Renal cortex interstitium (tissue), 11 donors: ENCODE measurements around the gene AHR. TPM values are rescaled to one million over a fixed set of nuclear protein-coding genes. Genes with fewer than 3 reads are reported as not detected.
"Not testable (repeated sequence)": the region's sequence is repeated elsewhere in the genome, so short reads cannot be mapped to it uniquely, and the experiment has no call there.

Source experiments
- DNase-seq, 11 donors: peaks; one replicate each; pipeline ENCODE4 v3.0.0-alpha.2; 2013; ENCODE audit warnings: low read depth in 9 of 11, low spot score in 4 of 11; ENCODE audit errors: extremely low read depth in 1 of 11
- polyA plus RNA-seq, 3 donors: library from polyadenylated mRNA; unstranded; fragments of 120-200 nt; gene quantifications; one replicate each; pipeline ENCODE4 v1.2.1, GENCODE V29; 2013; ENCODE audit not compliant: insufficient read length in 3 of 3

The AHR gene
- polyA plus RNA-seq, 3 donors: 29.2 to 36.3 (median 33.1) TPM

DNA sequence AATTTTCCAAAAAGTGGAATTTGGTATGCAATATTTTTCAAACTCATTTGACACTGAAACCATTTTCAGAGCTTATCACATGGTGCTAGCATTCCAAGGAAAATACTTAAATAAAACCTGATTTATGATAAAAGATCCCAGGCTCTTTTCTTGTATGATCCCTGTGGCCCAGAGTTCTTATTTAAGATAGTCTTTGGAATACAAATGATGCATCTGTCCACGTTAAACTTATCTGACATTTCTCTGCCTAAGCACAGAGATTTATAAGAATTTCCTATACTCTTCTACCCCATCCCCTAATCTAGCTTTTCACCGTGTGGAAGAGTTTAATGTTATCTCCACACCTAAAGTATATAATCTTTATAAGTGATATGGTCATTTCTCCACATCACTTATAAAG is 66.2 kb downstream of the AHR start:
- DNase-seq: no peak

DNA sequence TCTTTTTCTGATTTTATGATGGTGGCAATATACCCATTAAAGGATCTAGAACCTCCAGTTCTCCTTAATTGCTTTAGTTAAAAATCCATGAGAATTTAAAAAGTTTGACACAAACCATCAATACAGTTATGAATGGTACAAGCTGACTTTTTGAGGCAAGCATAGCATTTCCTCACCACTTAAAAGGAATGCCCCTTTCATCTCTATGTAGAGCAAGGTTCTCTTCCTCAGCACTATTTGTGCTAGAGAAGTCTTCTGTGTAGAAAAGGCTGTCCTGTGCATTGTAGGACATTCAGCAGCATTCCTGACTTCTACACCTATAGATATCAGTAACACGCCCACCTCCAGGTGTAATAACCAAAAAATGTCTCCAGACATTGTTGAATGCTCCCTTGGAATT is 67.3 kb downstream of the AHR start:
- DNase-seq: no peak

DNA sequence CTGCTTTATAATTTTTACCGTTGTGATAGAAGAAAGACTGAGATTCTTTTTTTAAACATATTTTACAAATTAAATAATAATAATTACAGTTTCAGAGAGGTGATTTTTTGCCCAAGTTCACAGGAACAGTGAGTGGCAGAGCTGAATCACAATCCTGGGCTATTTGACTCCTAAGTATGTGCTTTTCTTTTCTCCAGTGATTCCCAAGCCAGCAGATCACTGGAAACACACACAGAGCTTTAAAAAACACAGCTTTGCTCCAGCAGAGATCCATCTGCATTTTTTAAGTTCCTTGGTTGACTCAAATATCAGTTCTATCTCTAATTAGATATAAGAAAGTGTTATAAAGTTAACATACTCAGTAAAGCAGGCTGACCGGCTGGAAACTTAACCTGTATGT is 69.0 kb downstream of the AHR start:
- DNase-seq: no peak

DNA sequence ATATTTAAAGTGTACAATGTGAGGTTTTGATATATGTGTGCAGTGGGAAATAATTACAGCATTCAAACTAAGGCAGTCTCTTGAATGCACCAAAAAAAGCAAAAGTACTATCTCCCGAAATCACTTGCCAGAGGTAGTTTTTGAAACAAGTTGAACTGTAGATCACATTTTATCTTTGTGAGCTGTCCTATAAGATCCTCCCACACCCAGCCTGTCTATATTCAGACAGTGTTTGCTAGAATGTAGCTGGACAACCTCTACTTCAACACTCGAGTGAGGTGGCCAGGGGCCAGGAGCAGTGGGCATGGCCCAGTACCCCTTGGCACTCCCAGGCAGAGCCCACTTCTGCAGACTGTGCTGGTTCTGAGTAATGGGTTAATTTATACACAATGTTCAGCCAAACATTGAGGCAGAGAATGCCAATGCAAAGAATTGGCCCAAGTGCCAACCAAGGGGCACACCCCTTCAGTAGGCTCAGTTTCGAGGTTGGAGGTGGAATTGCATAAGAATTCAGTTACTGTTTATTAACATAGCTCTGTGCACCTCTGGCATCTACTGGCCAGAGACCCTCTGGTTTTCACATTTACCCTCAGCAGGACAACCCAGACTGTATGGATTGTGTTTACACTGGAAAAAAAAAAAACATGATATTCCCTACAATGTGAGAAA is 70.5 kb downstream of the AHR start:
- DNase-seq: no peak

DNA sequence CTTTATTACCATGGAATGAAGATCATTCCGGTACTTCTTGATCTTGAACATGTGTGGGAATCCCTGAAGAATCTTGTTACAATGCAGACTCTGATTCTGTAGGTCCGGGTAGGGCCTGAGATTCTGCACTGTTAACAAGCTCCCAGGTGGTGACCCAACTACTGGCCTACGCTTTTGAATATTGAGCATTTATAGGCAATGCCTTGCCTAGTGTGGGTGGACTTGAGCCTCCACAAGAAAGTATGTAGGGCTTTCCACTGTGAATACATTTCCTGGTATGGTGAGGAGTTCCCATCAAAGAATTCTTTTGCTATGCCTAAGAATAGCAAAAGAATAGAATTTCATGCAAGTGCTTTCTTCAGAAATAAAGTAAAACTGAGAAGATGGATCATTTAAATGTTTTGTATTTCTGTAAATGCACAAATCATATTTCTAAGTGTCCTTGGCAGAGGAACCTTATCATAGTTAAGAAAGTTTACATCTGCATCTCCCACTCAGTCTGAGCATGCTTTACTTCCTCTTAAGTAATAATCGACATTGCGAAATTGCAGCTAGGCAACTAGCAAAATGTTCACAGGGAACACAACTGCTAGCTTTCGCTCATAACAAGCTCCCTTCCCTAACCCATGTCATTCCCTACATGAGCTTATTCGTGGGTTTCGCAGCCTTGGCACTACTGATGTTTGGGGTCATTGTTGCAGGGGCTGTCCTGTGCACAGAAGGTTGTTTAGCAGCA is 71.4 kb downstream of the AHR start:
- DNase-seq: peak in 1 of 11 donors; percentile 12

DNA sequence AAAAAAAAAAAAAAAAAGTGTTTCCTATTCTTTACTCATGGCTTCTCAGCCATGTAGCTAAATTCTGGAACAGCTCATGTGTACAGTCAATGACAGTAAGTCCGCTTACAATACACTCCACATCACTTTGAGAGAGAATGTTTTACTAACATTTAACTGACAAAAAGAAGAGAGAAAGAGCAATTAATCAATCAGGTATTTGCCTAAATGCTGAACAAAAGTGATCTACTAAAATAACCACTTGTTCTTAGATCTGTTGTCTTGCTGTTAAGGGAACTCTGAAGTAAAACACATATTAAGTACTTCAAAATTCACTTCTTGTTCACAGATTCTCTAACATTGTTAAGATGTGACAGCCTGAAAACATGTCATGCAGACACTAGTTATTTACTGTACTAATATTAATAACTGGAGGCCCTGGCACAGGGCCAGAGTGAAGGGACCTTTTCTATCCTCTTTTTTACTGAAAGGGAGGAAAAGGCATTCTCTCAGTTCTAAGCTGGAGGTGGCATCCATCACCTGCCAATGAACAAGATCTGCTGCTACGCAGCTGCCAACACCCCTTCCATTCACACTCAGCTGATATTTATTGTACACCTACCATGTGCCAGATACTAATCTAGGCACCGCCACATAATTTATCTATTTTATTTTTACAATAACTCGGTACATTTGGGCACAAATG is 72.6 kb downstream of the AHR start:
- DNase-seq: no peak

DNA sequence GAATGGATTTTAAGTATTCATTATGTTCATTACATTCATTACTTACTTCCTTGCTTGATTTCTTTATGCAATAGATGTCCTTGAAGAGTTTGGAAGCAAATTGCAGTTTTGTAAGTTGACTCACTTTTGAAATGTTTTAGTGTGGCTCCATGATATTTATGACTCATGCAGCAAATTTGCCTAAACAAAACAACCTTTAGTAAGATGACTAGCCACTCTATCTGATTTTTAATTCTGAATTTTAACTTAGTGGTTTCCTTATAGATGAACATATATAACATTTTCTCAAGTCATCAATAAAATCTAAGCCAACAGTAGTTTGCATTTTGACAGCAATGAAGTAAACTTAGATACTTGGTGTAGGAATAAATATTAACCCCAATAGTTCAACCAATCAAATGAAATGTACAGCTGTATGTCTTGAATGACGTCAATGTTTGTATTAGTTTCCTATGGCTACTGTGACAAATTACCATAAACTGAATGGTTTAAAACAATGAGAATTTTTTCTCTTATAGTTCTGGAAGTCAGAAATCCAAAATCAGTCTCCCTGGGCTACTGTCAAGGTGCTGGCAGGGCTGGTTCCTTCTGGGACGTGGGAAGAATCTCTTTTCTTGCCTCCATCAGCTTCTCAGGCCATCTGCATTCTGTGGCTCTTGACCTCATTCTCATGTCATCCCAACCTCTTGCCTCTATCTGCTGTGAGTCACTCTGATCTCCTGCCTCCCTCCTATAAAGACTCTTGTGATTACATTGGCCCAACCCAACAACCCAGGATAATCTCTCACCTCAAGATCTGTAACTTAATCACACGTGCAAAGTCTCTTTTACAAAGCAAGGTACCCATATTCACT is 73.4 kb downstream of the AHR start:
- DNase-seq: no peak

DNA sequence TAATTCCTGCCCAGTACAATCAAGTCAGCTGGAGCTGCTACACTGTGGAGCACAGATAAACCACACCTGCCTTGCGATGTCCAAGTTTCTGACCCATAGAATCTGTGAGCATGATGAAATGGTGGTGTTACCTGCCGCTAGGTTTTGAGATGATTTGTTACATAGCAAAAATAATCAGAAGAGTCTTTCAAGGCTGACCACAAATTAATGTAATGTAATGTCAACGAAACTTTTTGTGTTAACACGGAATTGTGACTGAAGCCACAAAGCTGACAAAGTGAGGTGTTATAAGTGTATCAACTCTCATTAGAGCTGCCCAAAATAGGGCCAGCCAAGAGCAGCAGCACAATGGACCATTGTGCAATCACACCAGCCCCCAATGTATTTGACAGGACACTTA is 75.7 kb downstream of the AHR start:
- DNase-seq: no peak

DNA sequence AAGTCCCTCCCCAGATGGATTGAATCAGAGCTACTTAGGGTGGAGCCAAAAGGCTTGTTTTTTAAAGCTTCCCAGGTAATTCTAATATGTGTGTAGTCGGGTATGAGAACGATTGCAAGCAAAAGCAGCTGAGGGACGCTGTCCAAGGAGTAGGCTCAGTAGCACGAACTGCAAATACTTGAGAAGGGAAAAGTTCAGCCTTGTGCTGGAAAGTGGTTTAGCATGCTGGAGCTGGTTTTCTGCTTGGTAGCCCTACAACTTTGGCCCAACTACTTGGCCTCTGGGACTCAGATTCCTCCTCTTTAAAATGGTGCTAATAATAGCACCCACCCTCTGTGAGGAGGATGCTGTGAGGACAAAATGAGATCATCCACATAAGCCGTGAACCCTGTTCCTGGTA is 76.2 kb downstream of the AHR start:
- DNase-seq: no peak

DNA sequence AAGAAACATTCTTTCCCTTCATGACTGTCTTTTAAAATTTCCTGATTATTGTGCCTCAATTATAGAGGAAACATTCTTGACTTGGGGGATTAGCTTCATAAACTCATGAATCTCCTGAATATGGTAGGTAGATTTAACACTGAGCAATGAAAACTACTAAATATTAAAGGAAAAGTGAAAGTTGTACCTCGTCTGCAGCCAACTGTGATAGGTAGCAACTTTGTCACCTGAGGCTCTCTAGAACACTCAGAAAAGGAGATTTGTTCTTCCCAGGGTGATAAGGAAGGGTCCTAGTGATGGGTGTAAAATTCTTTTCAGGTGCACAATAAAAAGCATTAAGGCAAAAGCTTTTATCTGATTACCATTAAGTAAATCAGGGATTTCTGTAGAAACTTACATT is 78.1 kb downstream of the AHR start:
- DNase-seq: no peak

DNA sequence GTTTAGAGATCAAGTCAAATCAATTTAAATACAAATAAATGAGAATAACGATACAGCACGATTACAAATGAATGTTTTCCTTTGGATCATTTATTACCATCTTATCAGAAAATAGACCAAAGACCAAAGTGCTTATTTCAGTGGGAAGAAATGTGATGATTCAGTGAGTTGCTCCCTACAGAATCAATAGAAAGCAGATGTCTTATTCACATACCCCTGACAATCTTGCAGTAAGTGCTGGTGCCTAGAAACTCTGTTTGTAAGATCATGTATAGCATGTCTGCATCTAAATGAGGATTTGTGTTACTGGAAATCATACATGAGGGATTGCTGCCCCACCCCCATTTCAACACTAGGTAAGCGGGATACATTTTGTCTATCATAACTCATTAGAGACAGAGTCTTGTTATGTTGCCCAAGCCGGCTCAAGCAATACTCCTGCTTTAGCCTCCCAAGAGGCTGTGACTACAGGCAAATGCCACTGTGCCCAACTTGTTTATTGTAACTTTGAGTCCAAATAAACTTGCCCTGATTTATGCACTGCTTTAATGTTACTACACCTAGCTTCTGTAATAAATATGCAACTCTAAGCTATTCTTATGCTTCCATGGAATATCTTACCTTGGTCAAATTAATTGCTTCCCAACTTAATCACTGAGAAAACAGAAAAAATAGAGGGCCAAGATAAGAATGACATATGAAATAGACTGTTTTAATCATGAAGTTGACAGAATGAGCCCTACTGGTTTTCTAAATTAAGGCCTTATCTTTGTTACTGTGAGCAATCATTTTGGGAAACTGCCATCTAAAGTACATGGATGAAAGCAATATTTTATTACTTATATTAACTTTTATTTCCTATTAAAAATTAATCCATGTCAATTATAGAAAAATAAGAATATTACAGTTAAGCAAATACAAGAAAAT is 82.5 kb downstream of the AHR start:
- DNase-seq: no peak

DNA sequence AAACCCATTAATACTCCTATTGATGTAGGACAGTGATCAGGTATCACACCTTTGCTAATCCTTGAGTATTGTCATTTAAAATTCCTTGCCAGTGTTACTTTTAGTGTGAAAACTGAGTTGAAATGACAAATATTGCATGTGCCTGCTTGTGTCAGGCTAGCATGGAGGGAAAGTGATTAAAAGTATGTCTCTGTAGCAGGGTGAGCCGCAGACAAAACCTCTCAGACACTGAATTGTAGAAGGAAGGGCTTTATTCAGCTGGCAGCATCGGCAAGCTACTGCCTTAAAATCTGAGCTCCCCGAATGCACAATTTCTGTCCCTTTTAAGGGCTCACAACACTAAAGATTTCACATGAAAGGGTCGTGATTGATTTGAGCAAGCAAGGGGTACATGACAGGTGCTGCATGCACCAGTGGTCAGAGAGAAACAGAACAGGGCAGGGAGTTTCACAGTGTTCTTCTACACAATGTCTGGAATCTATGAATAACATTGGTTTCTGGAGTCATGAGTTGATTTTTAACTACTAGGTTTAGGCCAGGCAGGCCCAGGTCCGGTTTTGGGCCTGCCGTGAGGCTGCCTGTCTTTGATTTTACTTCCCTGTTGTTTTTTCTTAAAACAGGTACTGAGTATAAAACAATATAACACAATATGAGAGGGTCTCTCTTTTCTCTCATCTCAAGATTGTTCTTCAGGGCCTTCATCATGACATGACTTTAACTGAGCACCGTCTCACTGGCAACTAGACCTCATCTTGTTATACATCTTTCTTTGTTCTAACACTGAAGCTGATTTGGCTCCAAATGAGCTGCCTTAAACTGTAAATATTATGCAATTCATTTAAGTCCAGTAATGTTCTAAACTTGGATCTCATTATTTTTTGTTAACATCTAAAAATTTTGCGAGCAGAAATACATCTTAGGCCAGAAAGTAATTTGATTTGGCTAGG is 84.2 kb downstream of the AHR start:
- DNase-seq: not testable (repeated sequence)

DNA sequence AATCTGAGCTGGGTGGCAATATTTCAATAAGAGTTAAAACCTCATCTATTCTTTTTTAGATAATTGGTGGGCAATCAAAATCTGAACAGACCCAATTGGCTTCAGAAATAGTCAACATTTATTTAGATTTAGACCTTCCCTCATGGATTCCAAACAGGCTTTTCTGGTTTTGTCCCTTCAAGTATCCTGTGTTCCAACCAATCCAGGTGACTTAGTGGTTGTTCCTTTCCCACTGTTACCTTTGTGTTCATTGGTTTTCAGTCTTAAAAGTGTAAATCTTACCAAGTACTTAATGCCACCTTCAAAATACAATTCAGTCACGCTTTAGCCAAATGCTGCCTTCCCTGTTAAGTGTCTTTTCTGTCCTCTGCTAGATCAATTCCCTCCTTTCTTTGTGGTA is 85.9 kb downstream of the AHR start:
- no peak for DNase-seq

DNA sequence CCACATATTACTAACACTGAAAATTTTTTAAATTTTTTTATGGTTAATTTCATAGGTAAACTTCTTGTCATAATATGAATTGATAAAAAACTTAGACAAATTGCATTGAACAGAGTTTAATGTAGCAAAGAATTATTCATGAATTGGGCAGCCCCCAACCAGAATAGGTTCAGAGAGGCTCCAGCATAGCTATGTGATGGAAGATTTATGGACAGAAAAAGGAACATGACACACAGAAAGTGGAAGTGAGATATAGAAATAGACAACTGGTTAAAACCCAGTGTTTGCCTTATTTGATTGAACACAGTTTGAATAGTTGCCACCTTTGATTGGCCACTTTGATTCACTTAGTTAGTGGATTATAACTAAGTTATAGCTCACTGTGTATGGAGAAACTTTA is 87.2 kb downstream of the AHR start:
- no peak for DNase-seq

DNA sequence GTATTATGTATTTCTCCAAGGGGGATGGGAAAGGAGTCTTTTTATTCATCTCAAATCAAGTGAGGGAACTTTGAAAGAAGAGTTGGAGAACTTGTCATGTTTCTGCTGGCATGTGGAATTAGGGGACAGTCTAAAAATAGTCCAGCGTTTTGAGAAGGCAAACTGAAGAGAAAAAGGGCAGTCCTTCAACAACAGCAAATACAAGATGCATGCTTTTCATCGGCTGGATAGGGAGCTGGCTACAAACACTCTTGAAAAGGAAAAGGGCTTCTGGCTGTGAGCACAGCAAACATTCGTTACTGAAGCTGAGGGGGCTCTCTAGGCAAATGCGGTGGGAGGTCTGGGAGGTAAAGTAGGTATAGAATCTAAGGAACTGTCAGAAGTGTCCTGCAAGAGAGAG is 91.9 kb downstream of the AHR start:
- no peak for DNase-seq

DNA sequence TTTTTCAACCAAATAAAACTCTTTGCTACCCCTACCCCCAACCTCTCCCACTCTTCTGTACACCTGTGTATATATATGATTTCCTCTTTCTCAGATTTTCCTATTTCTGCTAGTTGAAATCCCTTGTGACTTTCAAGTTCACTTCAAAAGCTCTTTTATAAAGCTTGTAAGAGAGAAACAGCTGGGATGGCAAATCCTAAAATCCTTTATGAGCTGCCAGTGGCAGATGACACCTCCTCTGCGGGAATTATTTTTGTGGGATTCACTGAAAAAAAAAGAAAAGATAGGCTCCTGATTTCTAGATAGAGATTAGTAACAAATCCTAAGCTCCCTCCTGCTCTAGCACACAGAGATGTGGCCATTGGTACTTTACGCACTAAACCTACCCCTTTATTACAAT is 92.9 kb downstream of the AHR start:
- DNase-seq: no peak

DNA sequence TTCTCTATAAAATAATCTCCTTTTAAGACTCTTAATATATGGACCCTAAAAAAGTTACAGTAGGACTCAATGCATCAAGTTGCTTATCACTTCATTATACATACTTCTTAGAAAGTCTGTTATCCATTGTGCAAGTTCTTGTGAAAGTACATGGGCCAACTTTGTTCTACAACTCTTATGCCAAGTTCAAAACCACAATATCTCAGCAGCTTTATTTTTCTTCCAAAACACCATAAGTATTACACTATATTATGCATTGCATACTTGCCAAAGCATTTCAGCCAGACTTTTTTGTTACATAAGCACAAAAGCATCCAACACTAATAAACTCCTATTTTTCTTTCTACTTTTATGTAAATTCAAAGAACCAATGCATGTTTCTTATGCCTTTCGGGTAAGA is 94.4 kb downstream of the AHR start:
- peak in 1 of 11 donors; percentile 10 for DNase-seq
